Measurements from ENCODE around the gene DENND10. TPM values are rescaled to one million over a fixed set of nuclear protein-coding genes. Genes with fewer than 3 reads are reported as not detected.
"Not testable (repeated sequence)": the region's sequence is repeated elsewhere in the genome, so short reads cannot be mapped to it uniquely, and the experiment has no call there.

The DENND10 gene
- total and polyA plus RNA-seq, 7 donors = 6.6 to 27.9 (median 19.1) TPM

GRCh38 chr10:119095640-119096039 lies 8.3 kb upstream of the DENND10 start:
- intact Hi-C loops (cut with DNase I) = no loop called here
- no peak overlapping the region for H3K4me3 ChIP-seq
- H3K9me3 ChIP-seq = no peaks in the 10 kb centered on the region
- no peaks in the 10 kb centered on the region for H3K27me3 ChIP-seq (ENCODE audit: insufficient read depth in 3 of 3, low read length in 2 of 3)
- TF ChIP-seq, protein P1, sequence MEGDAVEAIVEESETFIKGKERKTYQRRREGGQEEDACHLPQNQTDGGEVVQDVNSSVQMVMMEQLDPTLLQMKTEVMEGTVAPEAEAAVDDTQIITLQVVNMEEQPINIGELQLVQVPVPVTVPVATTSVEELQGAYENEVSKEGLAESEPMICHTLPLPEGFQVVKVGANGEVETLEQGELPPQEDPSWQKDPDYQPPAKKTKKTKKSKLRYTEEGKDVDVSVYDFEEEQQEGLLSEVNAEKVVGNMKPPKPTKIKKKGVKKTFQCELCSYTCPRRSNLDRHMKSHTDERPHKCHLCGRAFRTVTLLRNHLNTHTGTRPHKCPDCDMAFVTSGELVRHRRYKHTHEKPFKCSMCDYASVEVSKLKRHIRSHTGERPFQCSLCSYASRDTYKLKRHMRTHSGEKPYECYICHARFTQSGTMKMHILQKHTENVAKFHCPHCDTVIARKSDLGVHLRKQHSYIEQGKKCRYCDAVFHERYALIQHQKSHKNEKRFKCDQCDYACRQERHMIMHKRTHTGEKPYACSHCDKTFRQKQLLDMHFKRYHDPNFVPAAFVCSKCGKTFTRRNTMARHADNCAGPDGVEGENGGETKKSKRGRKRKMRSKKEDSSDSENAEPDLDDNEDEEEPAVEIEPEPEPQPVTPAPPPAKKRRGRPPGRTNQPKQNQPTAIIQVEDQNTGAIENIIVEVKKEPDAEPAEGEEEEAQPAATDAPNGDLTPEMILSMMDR (IDR thresholded peaks at IDR 0.05) = no peak
- WGBS, 3 donors = 72 to 93% (median 78%) methylated on average over 4 of the region's 4 CpGs
- DNase-seq (no peak), ATAC-seq (no peak)
- no peaks in the 10 kb centered on the region for H3K36me3 ChIP-seq (ENCODE audit: insufficient read depth in 1 of 2, low read depth in 1 of 2)
- no peaks in the 10 kb centered on the region for H3K4me1 ChIP-seq
- H3K27ac ChIP-seq = no peak overlapping the region

- H3K27ac ChIP-seq; DNase-seq; intact Hi-C loops (cut with DNase I); ATAC-seq; H3K4me3 ChIP-seq; H3K9me3 ChIP-seq; H3K36me3 ChIP-seq (ENCODE audit: insufficient read depth in 1 of 2, low read depth in 1 of 2); H3K4me1 ChIP-seq; H3K27me3 ChIP-seq (ENCODE audit: insufficient read depth in 3 of 3, low read length in 2 of 3): not testable (repeated sequence)
- WGBS, 3 donors = 94 to 95% (median 95%) methylated on average over 12 of the region's 12 CpGs
Observed at GRCh38 chr10:119096641-119097415, 7.1 kb upstream of the DENND10 start.

GRCh38 chr10:119098576-119098975 lies 5.3 kb upstream of the DENND10 start:
- TF ChIP-seq, protein P1 (IDR thresholded peaks at IDR 0.05) = no peak
- Histone ChIP-seq H3K4me1 (no peaks in the 10 kb centered on the region), H3K9me3 (no peaks in the 10 kb centered on the region), H3K27ac (no peak overlapping the region), H3K4me3 (no peak overlapping the region), H3K27me3 (ENCODE audit: insufficient read depth in 3 of 3, low read length in 2 of 3) (no peaks in the 10 kb centered on the region), H3K36me3 (ENCODE audit: insufficient read depth in 1 of 2, low read depth in 1 of 2) (no peaks in the 10 kb centered on the region)
- no peak for DNase-seq
- 89 to 92% (median 90%) methylated on average over 3 of the region's 3 CpGs for WGBS, 3 donors
- intact Hi-C loops (cut with DNase I) = no loop called here
- ATAC-seq = no peak

- TF ChIP-seq, protein P1 (IDR thresholded peaks at IDR 0.05) = no peak
- peak overlapping the region; percentile 16 for H3K27ac ChIP-seq
- H3K4me1 ChIP-seq = peaks cover 5% of the 10 kb centered on the region
- no peak for DNase-seq
- H3K36me3 ChIP-seq (ENCODE audit: insufficient read depth in 1 of 2, low read depth in 1 of 2) = no peaks in the 10 kb centered on the region
- intact Hi-C loops (cut with DNase I) = no loop called here
- ATAC-seq = no peak
- H3K27me3 ChIP-seq (ENCODE audit: insufficient read depth in 3 of 3, low read length in 2 of 3) = no peaks in the 10 kb centered on the region
- no peaks in the 10 kb centered on the region for H3K9me3 ChIP-seq
- WGBS, 3 donors = 54 to 71% (median 66%) methylated on average over 3 of the region's 3 CpGs
- no peak overlapping the region for H3K4me3 ChIP-seq
Observed at GRCh38 chr10:119100434-119101238, 3.3 kb upstream of the DENND10 start.

DNA sequence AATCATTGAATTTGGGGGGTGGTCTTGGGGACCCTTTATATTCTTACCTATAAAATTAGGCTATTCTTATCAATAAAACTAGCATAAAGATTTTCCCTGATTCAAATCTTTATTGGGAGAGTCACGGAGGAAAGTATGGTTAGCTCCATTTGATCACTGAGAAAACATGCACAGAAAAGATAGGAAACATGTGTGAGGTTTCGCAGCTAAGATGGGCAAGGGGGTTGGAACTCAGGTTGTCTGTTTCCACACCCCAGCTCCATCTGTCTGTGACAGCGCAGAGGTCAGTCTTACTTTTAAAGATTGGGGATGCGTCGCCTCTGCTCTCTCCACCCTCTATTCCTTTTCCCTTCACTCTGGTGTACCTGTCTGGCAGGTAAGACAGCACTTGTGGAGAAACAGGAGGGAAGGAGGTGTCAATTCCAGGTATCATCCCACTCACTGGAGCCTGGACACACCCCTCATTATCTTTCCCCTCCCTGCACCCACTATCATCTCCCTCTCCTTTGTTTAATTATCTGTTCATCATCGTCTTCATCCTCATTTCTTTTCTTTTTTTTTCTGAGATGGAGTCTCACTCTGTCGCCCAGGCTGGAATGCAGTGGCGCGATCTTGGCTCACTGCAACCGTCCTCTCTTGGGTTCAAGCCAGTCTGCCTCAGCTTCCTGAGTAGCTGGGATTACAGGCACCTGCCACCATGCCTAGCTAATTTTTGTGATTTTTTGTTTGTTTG lies 2.4 kb upstream of the DENND10 start:
- TF ChIP-seq, protein P1 (IDR thresholded peaks at IDR 0.05) = no peak
- Histone ChIP-seq H3K27ac (no peak overlapping the region), H3K27me3 (ENCODE audit: insufficient read depth in 3 of 3, low read length in 2 of 3) (no peaks in the 10 kb centered on the region), H3K9me3 (no peaks in the 10 kb centered on the region), H3K4me1 (peaks cover 5% of the 10 kb centered on the region), H3K4me3 (peak overlapping the region; percentile 41), H3K36me3 (ENCODE audit: insufficient read depth in 1 of 2, low read depth in 1 of 2) (peaks cover 0 to 6% of the 10 kb centered on the region in 2 donors)
- intact Hi-C loops (cut with DNase I) = no loop called here
- DNase-seq = no peak
- no peak for ATAC-seq
- WGBS, 3 donors = 51 to 58% (median 53%) methylated on average over 10 of the region's 10 CpGs

All from psoas muscle (tissue), 8 donors.